CD4-positive, alpha-beta T cell (primary cell): ENCODE results near the gene RAPGEF2. TPM values are rescaled to one million over a fixed set of nuclear protein-coding genes. Genes with fewer than 3 reads are reported as not detected.

Source experiments
- ATAC-seq: fragments of 200-7000 bp; cut with Tn5 transposase; one replicate; pipeline ENCODE4 v1.10.0; 2022; ENCODE audit warnings: mild to moderate bottlenecking; ENCODE audit not compliant: poor library complexity
- CTCF ChIA-PET: fragments of 350-600 bp; sonication (Branson Sonifier 250); formaldehyde crosslinking; loops from one replicate; lab custom pipeline; 2021; ENCODE audit warnings: antibody characterized with exemption, inconsistent platforms; lab: Charles Lee
- POLR2A ChIA-PET: fragments of 350-600 bp; sonication (Branson Sonifier 250); formaldehyde crosslinking; loops from one replicate; lab custom pipeline; 2021; ENCODE audit warnings: antibody characterized with exemption, inconsistent platforms; lab: Charles Lee
- DNase-seq, 14 experiments: peaks; one replicate each; pipeline ENCODE4 v3.0.0-alpha.2; 2013 to 2020; ENCODE audit warnings: mixed read lengths in 2 of 14
- H3K27ac ChIP-seq, 2 donors: one replicate each; pipeline versions ENCODE4 v1.5.1 to v1.7.0; 2013; ENCODE audit warnings: low read length in 2 of 2, low read depth in 1 of 2, mild to moderate bottlenecking in 1 of 2
- H3K27me3 ChIP-seq, 2 experiments: 1 replicate in 1 of 2; 2 replicates in 1 of 2; pipeline versions ENCODE4 v1.6.1 to v1.7.0; 2013; ENCODE audit warnings: low read length in 2 of 2, control low read depth in 1 of 2, mild to moderate bottlenecking in 1 of 2, moderate library complexity in 1 of 2; ENCODE audit not compliant: insufficient read depth in 2 of 2, control insufficient read depth in 1 of 2
- H3K36me3 ChIP-seq: one replicate; pipeline ENCODE4 v1.6.1; 2013; ENCODE audit warnings: low read length, control low read depth; ENCODE audit not compliant: insufficient read depth
- H3K4me1 ChIP-seq: one replicate; pipeline ENCODE4 v1.6.1; 2013; ENCODE audit warnings: low read length, control low read depth; ENCODE audit not compliant: insufficient read depth
- H3K4me3 ChIP-seq: one replicate; pipeline ENCODE4 v1.5.1; 2013; ENCODE audit warnings: mild to moderate bottlenecking, low read length, moderate library complexity
- H3K9me3 ChIP-seq, 2 experiments: 1 replicate in 1 of 2; 2 replicates in 1 of 2; pipeline versions ENCODE4 v1.6.1 to v1.7.0; 2013; ENCODE audit warnings: low read length in 2 of 2, mild to moderate bottlenecking in 2 of 2, control low read depth in 1 of 2, moderate library complexity in 1 of 2; ENCODE audit not compliant: control insufficient read depth in 1 of 2, insufficient read depth in 1 of 2
- H3K27ac Mint-ChIP-seq: one replicate; pipeline ENCODE4 v1.8.0; 2020; ENCODE audit warnings: mixed read lengths
- H3K27me3 Mint-ChIP-seq: one replicate; pipeline ENCODE4 v1.8.0; 2021; ENCODE audit warnings: mixed read lengths
- H3K36me3 Mint-ChIP-seq: one replicate; pipeline ENCODE4 v1.8.0; 2021; ENCODE audit warnings: low read depth, mixed read lengths
- H3K4me1 Mint-ChIP-seq: one replicate; pipeline ENCODE4 v1.8.0; 2021; ENCODE audit warnings: low read depth, mixed read lengths
- H3K4me3 Mint-ChIP-seq: one replicate; pipeline ENCODE4 v1.8.0; 2020; ENCODE audit warnings: mild to moderate bottlenecking, mixed read lengths
- H3K9me3 Mint-ChIP-seq: one replicate; pipeline ENCODE4 v1.8.0; 2020; ENCODE audit warnings: mixed read lengths
- CTCF ChIP-seq: fragments of 200-600 bp; IDR thresholded peaks from one replicate; pipeline ENCODE4 v1.8.0; 2022; ENCODE audit warnings: antibody characterized with exemption, mild to moderate bottlenecking
- intact Hi-C, 2 experiments: fragments of 100-400 bp; cut with DNase I in 1 of 2; cut with micrococcal nuclease in 1 of 2; formaldehyde crosslinking; loops; one replicate each; pipeline versions ENCODE4 v1.15.1 to v1.9.0; 2023 to 2025; cut with DNase I, micrococcal nuclease
- total RNA-seq, 174 experiments: library from RNA in 2 of 174; stranded (reverse) in 2 of 174; gene quantifications; one replicate each; pipeline ENCODE4 v1.2.3 and lab custom pipeline; 2021 to 2026

RAPGEF2 gene
- total RNA-seq, 2 experiments from 2014 or later: 25.6 to 26.4 TPM

GRCh38 chr4:159212675-159213293, 109.9 kb downstream of the RAPGEF2 start:
- Mint-ChIP-seq H3K27ac (no peak overlapping the region), H3K9me3 (no peaks in the 10 kb centered on the region), H3K36me3 (peaks cover 12% of the 10 kb centered on the region), H3K4me1 (peaks cover 8% of the 10 kb centered on the region), H3K4me3 (no peak overlapping the region), H3K27me3 (no peaks in the 10 kb centered on the region)
- ATAC-seq (no peak), DNase-seq (no peak)
- no peak overlapping the region for H3K4me3 ChIP-seq
- intact Hi-C loops: no loop called here
- no peaks in the 10 kb centered on the region for H3K4me1 ChIP-seq
- no peaks in the 10 kb centered on the region for H3K9me3 ChIP-seq
- POLR2A ChIA-PET: no interaction called here
- H3K27me3 ChIP-seq: no peaks in the 10 kb centered on the region
- H3K36me3 ChIP-seq: peaks cover 5% of the 10 kb centered on the region
- no peak for TF ChIP-seq CTCF
- CTCF ChIA-PET: interaction anchor here (1.2 kb wide), 1 partner anchor 10 kb away, joined by 4 read pairs; no protein-coding TSS in a partner anchor
- H3K27ac ChIP-seq: no peak overlapping the region

GRCh38 chr4:159216834-159217233, 114.0 kb downstream of the RAPGEF2 start:
- Histone ChIP-seq H3K36me3 (no peaks in the 10 kb centered on the region), H3K4me3 (no peak overlapping the region), H3K9me3 (no peaks in the 10 kb centered on the region), H3K4me1 (no peaks in the 10 kb centered on the region), H3K27ac (no peak overlapping the region), H3K27me3 (no peaks in the 10 kb centered on the region)
- POLR2A ChIA-PET: no interaction called here
- intact Hi-C loops: no loop called here
- Mint-ChIP-seq H3K27ac (no peak overlapping the region), H3K9me3 (no peaks in the 10 kb centered on the region), H3K4me3 (no peak overlapping the region), H3K27me3 (no peaks in the 10 kb centered on the region), H3K4me1 (peaks cover 13% of the 10 kb centered on the region), H3K36me3 (no peaks in the 10 kb centered on the region)
- TF ChIP-seq CTCF: no peak
- DNase-seq: no peak
- ATAC-seq: no peak
- CTCF ChIA-PET: interaction anchor here (1.6 kb wide), 1 partner anchor 14 kb away, joined by 6 read pairs; no protein-coding TSS in a partner anchor

- Mint-ChIP-seq H3K4me1 (peaks cover 17% of the 10 kb centered on the region), H3K4me3 (no peak overlapping the region), H3K9me3 (no peaks in the 10 kb centered on the region), H3K27ac (no peak overlapping the region), H3K36me3 (no peaks in the 10 kb centered on the region), H3K27me3 (no peaks in the 10 kb centered on the region)
- intact Hi-C loops: no loop called here
- POLR2A ChIA-PET: no interaction called here
- no peaks in the 10 kb centered on the region for H3K4me1 ChIP-seq
- TF ChIP-seq CTCF: no peak
- no peak overlapping the region for H3K27ac ChIP-seq
- no peak for DNase-seq
- CTCF ChIA-PET: no interaction called here
- no peaks in the 10 kb centered on the region for H3K9me3 ChIP-seq
- no peaks in the 10 kb centered on the region for H3K27me3 ChIP-seq
- H3K4me3 ChIP-seq: no peak overlapping the region
- no peaks in the 10 kb centered on the region for H3K36me3 ChIP-seq
- ATAC-seq: no peak
These were observed 117.0 kb downstream of the RAPGEF2 start for GRCh38 chr4:159219862-159220261.
